CD4-positive, alpha-beta T cell treated with Interleukin-17A for 1 hour (primary cell): ENCODE measurements around the gene MCF2L.
"Not testable (repeated sequence)": the region's sequence is repeated elsewhere in the genome, so short reads cannot be mapped to it uniquely, and the experiment has no call there.

Experiments used
- DNase-seq: peaks from one replicate; pipeline ENCODE4 v3.0.0-alpha.2; 2020

The MCF2L gene

DNA sequence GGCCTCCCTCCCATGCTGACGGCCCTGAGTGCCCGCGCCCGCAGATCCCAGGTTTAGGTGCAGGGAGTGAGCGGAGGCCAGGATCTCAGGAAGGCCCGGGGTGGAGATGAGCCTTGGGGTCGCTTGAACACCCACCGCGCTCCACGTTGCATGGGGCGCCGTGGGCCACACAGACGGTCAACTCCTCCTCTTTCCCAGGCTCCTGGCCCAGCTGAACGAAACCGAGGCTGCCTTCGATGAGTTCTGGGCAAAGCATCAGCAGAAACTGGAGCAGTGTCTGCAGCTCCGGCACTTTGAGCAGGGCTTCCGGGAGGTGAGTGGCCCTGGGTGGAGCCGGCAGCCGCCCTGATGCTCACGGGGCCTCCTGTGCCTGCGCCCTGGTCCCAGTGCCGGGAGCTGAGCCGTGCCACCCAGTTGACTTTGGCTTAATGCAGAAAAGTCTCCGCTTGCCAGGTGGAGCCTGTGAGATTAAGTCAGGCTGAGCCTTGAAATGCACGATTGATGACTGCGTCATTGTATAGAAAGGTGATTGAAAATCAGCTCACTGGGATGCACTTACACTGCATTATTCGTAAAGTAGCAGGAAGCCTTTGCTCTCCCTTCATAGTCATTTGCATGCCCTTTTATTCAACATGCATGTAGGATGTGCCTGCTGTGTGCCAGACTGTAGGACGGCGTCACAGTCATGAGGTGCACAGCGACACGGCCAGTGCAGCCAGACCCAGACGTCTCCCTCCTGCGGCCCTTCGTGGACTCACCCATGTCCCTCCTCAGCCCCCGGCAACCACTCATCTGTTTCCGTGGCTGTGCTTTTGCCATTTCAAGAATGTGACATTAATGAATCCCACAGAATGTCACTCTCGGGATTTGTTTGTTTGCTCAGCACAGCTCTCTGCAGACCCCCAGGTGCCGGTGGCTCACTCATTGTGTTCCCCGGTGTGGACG is 101.1 kb downstream of the MCF2L start:
- DNase-seq: no peak

GRCh38 chr13:113070855-113071254 is 101.8 kb downstream of the MCF2L start:
- DNase-seq: no peak

DNA sequence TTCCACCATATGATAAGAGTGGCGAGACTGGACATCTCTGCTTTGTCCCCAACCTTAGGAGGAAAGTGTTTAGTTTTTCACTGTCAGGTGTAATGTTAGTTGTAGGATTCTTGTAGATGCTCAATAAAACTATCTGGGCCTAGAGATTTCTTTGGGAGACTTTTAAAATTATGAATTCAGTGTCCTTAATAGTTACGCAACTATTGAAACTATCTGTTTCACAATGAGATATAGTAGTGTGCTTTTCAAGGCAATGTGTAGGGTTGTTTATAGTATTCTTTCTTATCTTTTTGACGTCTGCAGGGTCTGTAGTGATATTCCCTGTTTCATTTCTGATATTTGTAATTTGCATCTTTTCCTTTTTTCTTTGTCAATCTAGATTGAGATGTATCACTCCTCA is 103.4 kb downstream of the MCF2L start:
- DNase-seq: no peak

GRCh38 chr13:113073942-113074341 is 104.9 kb downstream of the MCF2L start:
- DNase-seq: no peak

DNA sequence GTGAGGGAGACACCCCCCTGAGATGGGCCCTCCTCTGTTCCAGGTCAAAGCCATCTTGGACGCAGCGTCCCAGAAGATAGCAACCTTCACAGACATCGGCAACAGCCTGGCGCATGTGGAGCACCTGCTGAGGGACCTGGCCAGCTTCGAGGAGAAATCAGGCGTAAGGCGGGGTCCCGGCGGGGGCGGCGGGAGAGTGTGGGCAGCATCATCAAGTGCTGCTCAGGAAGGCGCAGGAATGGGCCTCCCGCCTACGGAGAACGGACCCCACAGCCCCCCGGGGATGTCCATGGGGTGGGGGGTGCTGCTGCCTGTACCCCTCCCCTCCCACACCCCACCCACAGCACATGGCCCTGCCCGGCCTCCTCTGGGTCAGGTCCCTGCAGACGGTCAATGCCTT is 105.4 kb downstream of the MCF2L start:
- no peak for DNase-seq

GRCh38 chr13:113074876-113075275 is 105.9 kb downstream of the MCF2L start:
- DNase-seq: no peak

GRCh38 chr13:113075711-113076110 is 106.7 kb downstream of the MCF2L start:
- no peak for DNase-seq

DNA sequence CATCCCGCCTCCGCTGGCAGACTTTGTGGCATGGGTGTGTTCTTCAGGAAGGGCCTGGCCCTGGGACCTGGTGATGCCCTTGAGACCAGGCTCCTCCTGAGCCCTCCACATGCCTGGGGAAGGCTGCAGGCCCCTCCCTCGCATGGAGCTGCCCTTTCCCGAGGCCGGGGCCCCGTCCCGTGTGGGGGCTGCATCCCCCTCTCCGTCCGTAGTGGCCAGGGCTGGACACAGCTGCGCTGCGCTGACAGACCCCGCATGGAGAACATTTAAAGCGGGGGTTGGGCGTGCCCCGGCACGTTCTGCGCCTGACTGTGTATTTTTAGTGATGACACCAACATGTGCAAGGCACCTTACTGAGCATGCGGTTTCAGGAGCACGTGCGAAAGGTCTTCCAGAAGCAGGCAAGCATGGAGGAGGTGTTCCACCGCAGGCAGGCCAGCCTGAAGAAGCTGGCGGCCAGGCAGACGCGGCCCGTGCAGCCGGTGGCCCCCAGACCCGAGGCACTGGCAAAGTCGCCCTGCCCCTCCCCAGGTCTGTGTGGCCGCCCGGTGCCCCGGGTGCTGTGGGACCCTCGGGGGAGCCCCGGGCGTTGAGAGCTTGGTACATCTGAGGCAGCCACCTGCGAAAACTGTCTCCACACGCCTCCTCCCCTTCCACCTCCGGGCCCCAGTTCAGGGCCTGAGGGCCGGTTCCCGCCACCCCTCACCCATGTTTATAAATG is 107.8 kb downstream of the MCF2L start:
- DNase-seq: no peak

DNA sequence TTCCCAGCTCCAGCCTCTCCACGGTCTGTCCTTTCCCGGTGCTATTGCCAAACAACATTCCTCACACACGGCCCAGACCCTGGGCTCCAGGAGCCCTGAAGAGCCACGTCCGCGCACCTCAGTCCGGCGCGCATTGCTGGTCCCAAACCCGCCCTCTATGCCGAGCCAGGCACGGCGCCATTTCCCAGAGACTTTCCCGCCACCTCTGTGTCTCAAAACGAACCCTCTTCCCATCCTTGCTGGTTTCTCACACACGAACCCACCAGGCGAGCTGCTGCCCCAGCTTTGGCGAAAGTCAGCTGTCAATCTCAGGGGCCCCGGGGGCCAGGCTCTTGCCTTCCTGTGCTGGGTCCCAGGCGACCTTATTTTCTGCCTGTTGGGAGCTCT is 108.5 kb downstream of the MCF2L start:
- no peak for DNase-seq

GRCh38 chr13:113077953-113078901 is 109.2 kb downstream of the MCF2L start:
- no peak for DNase-seq

DNA sequence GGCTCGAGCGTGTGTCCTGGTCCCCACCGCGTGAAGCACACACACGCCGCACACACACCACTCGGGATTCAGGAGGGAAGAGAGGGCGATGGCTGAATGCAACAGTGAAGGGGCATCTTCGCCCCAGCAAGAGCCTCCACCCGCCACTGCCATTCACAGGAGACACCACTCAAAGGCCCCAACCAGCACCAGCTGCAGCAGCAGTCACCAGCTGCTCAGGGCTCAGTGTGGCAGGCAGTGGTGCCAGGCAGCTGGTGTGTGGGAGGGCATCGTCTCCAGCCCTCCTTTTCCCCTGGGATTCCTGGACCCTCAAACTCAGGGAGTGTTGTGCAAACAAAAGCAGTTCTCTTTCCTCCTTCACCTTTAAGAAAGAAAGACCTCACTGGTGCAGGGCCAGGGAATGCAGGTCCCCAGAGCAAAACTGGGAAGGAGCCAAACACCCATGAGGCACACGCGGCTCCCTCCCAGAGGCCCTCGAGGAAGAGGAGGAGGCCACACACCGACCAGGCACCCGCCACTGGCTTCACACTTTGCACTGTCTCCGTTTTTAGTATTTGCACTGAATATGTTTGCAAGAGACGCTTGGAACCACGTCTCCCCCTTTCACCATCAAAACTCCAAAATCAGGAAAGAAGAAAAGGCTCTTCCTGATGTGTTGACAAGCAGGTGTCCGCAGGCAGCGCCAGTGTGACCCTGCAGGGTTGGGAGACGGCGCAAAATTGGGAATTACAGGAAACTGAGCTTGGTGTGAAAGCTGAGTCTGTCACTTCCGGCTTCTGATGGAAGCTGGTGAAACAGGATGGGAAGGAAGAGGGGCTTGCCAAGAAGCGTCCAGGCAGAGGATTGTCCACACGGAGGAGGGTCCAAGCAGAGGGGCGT is 110.1 kb downstream of the MCF2L start:
- no peak for DNase-seq

DNA sequence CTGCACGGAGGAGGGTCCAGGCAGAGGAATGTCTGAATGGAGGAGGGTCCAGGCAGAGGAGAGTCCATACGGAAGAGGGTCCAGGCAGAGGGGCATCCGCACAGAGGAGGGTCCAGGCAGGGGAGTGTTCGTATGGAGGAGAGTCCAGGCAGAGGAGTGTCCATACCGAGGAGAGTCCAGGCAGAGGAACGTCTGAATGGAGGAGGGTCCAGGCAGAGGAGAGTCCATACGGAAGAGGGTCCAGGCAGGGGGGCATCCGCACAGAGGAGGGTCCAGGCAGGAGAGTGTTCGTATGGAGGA is 110.7 kb downstream of the MCF2L start:
- not testable (repeated sequence) for DNase-seq

DNA sequence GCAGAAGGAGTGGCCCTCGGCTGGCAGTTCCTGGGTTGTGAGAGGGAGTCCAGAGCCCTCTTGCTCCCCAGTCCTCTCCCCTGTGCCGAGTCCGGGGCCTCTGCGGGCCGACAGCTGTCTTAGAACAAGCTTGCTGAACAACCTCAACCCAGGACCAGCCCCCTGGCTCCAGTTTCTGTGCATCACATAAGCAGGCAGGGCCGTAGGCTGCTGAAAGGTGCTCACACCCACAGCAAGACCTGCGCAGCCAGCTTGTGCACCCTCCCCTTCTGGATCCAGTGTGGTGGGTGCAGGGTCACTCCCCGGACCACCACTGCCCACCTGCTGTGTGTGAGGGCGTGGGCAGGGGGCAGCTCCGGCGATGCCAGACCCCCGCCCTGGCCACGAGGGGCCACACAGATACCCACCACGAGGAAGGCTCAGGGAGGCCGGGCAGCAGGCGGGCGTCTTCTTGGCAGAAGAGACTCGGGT is 111.4 kb downstream of the MCF2L start:
- DNase-seq: no peak

GRCh38 chr13:113080901-113081521 is 112.0 kb downstream of the MCF2L start:
- DNase-seq: no peak

GRCh38 chr13:113082198-113083021 is 113.4 kb downstream of the MCF2L start:
- no peak for DNase-seq

- DNase-seq: no peak
Measured at GRCh38 chr13:113083022-113083373, 114.0 kb downstream of the MCF2L start.

GRCh38 chr13:113083402-113084061 is 114.5 kb downstream of the MCF2L start:
- DNase-seq: no peak

DNA sequence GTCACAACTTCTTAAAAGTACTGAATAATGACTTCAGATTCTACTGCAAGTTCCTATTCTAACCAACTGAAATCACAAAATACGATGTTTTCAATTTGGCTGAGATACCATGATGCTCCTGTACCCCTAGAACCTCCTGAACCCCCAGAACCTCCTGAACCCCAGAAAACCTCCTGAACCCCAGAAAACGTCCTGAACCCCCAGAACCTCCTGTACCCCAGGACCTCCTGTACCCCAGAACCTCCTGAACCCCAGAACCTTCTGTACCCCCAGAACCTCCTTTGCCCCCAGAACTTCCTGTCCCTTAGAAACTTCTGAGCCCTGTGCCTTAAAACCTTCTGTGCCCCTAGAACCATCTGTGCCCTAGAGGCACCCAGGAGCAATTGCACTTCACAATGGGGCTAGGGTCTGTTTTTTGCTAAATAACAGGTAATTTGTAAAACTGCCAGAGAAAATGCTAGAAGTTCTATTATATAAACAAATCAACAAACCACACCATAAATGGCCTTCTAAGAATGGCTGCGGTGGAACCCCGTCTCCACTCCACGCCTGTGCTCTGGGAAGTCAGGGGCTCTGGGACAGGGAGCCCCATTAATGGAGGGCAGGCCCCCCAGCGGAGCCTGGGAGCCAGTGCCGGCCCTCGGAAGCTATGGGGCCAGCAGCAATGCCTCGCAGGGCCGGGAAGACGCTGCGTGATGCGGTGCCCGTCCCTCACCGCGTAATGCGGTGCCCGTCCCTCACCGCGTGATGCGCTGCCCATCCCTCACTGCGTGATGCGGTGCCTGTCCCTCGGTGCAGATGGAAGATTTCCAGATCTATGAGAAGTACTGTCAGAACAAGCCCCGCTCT is 115.3 kb downstream of the MCF2L start:
- DNase-seq: no peak

DNA sequence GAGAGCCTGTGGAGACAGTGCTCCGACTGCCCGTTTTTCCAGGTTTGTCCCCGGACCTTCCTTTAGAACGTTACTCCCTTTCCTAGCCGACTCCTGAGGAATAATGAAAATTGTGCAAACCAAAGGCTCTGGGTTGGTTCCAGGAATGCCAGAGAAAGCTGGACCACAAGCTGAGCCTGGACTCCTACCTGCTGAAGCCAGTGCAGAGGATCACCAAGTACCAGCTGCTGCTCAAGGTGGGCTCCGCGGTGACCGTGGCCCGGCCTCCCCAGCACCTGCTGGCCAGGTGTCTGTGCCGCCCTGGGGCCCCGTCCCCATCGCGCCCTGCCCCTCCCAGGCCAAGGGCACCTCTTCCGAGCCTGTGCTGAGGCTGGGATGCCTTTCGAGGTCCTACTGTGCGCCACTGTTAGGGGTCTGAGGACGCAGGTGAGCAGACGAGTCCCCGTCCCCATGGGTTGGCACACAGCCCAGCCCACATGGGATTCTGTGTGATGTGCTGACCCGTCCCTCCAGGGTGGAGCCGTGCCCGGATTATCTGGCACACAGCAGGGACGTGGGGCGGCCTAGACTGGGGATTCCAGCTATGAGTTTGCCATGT is 116.0 kb downstream of the MCF2L start:
- DNase-seq: no peak
